ENCODE measurements around the gene PARP11.

PARP11 gene

DNA sequence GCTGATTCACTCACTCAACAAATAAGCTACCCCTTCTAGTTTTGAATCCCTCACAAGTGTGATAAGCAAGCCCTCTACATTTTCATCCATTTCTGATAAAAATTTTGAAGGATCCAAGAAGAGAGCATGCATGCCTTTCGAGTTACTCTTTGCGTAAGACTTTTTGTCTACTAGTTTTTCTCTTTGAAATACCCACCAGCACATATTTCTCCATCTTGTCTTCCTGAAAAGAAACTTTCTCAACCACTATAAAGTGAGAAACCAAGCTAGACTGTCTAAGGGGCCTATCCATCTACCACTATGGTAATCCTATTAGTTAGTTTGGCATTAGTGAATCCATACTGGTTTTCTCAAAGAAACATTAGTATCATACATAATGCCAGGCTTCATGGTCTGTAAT, 56.9 kb downstream of the PARP11 start:
- DNase-seq: no peak

GRCh38 chr12:3815094-3815766, 58.0 kb downstream of the PARP11 start:
- DNase-seq: no peak

GRCh38 chr12:3810540-3810939, 62.7 kb downstream of the PARP11 start:
- DNase-seq: no peak

DNA sequence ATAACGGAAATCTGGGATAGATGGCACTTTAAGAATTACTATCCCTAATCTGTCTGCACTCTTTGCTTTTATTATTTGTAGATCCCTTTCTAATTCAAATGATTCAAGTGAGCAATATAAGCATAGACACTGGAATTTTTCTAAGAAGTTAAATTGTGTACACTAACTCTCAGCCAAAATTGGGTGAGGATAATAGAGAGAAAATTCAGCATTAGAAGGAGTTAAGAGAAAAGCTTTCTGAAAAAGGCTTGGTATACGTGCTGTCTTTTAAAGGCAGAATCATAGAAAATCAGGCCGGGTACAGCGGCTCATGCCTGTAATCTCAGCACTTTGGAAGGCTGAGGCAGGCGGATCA, 63.2 kb downstream of the PARP11 start:
- DNase-seq: no peak

- DNase-seq: no peak
Measured at GRCh38 chr12:3809357-3810015, 63.7 kb downstream of the PARP11 start.

GRCh38 chr12:3805077-3805476, 68.1 kb downstream of the PARP11 start:
- DNase-seq: no peak

DNA sequence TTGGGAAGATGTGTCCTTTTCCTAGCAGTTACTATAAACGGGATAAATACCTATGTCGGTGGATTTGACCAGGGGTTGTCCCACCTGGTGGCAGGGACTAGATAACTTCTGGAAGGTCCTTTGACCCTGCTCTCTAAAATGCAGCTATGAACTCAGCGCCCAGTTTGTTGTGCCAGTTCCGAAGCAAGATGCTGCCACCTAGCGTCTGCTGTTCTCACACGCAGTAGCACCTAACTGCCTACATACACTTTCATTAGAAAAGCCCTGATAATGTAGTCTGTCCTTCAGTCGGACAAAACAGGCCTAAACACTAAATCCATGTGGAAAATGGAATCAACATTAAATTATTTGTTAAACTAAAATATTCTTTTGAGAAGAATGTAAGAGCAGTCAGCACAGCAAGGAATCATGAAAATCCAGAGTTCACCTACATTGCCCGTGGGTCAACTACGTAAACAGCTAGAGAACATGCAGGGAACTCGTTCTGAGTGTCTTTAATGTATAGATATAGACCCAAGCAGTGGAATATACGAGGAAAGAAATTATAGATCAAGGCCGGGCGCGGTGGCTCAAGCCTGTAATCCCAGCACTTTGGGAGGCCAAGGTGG, 69.2 kb downstream of the PARP11 start:
- peak; percentile 66 to 69 for DNase-seq

GRCh38 chr12:3802721-3803120, 70.5 kb downstream of the PARP11 start:
- no peak for DNase-seq

- no peak for DNase-seq
Measured at GRCh38 chr12:3797531-3798048, 75.6 kb downstream of the PARP11 start.

DNA sequence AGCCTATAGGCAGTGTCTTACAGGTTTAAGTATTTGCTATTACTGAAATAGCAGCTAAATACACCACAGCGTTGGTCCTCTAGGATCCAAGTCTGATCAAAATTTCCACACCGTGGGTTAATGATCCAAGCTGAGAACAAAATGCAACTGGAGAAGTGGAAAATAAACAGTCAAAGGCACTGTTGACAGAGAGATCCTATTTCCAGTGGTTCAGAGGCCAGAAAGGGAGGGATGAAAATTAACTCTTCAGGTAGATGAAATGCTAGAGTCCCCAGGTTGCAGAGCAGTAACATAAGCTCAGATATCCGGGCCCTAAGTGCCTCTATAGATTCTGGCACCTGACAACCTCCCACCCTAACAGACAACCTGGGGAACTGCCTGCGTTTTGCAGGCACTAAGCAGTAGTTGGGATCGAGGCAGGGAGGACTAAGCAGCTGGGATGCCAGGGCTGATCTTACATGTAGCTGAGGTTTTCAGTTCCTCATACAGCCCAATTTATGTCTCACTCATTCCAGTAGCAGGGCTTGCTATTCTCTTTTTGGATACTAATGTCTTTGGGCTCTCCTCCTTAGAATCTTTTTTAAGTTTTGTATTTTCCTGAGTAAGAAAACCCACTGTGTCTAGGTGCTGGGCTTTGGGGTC, 77.6 kb downstream of the PARP11 start:
- DNase-seq: no peak

- no peak for DNase-seq
Measured at GRCh38 chr12:3795066-3795465, 78.1 kb downstream of the PARP11 start.

GRCh38 chr12:3792623-3793288, 80.4 kb downstream of the PARP11 start:
- DNase-seq: no peak

- no peak for DNase-seq
Measured at GRCh38 chr12:3791256-3791874, 81.8 kb downstream of the PARP11 start.

- no peak for DNase-seq
Measured at GRCh38 chr12:3790642-3791041, 82.6 kb downstream of the PARP11 start.

DNA sequence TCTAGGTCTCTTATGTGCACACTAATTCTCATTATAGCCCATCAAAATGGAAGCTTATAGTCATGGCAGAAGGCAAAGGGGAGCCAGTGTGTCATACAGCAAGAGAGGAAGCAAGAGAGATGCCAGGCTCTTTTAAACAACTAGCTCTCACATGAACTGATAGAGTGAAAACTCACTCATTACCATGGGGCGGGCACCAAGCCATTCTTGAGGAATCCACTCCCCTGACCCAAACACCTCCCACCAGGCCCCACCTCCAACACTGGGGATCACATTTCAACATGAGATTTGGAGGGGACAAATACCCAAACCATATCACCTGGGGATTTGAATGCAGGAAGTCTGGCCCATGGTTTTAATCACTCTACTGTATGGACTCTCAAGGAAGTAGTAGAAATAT, 83.4 kb downstream of the PARP11 start:
- no peak for DNase-seq

DNA sequence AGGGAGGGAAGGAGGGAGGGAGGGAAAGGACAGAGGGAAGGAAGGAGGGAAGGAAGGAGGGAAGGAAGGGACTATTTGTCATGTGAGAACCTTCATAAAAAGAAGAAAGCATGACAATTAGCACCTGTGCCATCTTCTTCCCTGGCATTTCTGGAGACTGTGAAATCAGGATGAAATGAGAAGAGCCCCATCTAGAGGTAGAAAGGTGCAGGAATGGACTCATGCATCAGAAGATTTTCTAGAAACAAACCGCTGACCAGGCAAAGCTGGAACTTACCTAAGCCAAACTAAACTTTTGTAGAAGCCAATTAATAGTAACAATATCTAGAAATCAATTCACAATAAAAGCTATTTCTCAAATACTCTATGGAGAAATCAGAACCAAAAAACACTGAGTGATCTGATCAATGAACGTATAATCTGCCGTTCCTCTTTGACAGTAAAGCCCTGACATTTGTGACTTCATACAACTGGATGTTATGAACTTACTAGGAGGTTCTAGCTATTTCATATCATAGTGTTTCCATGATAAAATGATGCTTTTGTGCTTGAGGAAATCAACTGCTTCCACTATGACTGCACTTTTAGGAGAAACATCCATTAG, 95.9 kb downstream of the PARP11 start:
- DNase-seq: peak in 1 of 2 donors; percentile 6

DNA sequence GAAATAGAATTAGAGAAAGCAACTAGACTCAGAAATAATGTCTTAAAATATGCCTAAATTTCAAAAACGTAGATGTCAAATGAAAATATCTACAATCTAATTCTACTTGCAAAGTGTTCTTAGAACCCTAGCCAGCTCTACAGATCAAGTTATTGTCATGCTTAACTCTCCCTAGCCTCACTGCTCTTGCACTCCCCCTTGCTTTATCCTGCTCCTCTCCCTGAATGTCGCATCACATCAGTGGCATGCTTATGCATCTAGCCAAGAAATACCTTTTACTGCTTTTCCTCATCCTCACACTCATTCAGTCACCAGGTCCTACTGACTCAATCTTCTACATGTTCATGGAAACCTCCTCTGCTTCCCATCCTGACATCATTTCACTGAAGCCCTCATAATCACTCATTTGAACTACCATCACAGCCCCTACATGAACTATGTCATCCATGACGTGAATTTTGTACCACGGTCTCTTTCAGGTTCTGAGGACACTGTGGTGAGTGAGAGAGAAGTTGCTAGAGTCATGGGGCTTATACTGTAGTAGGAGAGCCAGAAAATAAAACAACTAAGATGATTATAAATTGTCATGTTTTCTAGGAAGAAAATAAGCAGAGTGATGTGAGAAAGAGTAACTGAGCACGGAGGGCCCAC, 97.7 kb downstream of the PARP11 start:
- DNase-seq: no peak

GRCh38 chr12:3772380-3772779, 100.8 kb downstream of the PARP11 start:
- no peak for DNase-seq

- DNase-seq: no peak
Measured at GRCh38 chr12:3771853-3772252, 101.3 kb downstream of the PARP11 start.

GRCh38 chr12:3770891-3771290, 102.3 kb downstream of the PARP11 start:
- no peak for DNase-seq

DNA sequence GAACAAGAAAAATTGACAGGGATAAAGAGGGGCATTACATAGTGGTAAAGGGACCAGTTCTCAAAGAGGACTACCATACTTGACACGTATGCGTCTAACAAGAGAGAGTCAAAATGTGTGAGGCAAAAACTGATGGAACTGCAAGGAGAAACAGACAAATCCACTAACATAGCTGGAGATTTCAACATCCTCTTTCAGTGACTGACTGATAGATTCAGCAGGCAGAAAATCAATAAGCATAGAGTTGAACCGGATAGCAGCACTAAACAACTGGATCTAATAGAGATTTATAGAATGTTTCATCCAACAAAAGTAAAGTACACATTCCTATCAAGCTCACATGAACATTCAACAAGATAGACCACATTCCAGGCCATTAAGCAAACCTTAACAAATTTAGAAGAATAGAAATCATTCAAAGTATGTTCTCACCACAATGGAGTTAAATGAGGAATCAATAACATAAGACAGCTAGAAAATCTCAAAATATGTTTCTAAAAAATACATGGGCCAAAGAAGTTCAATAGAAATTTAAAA, 104.2 kb downstream of the PARP11 start:
- DNase-seq: no peak
